Stimulated activated CD8-positive, alpha-beta memory T cell treated with anti-CD3 and anti-CD28 coated beads, Interleukin-4, amount 100 ng/mL, for 1 hour (primary cell): ENCODE results near the gene SLC1A3.

Experiments
- DNase-seq, 2 donors: peaks; one replicate each; pipeline ENCODE4 v3.0.0-alpha.2; 2020; ENCODE audit warnings: low read depth in 2 of 2, low spot score in 1 of 2

The SLC1A3 gene

DNA sequence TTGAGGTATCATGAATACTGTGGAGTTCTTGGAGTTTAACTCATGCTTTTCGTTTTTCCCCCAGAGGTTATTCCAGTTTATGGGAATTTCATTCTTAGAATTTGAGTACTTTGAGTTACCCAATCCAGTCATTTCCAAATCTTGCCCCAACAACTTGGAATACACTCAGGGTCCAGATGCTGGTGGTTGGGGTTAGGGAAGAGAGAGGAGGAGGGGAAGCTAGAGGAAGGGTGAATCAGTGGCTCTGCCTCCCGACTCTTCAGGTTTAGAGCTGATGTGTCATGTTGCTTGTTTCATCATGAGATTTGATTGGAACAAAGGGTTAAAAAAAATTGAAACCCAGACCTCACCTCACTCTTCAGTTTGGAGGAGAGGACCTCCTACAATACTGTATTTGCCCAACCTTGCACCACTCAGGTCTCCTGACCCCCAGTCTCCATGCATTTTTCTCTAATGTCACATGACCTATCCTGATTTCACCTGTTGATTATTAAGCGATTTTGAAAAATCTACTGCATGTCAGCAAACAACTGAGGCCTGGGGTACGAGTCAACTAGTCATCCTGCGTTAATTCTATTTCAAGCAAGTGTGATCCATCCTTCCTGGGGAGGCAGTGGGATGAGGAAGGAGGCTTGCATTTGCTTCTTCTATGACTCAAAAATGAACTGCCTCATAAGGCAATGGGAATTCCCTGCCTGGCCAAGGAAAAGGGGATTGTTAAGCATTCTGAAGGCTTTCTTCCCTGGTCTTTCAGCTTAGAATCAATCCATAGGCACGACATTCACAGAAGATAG is 6.2 kb upstream of the SLC1A3 start:
- DNase-seq = no peak

- DNase-seq = no peak
Measured at GRCh38 chr5:36600917-36601527, 5.4 kb upstream of the SLC1A3 start.

DNA sequence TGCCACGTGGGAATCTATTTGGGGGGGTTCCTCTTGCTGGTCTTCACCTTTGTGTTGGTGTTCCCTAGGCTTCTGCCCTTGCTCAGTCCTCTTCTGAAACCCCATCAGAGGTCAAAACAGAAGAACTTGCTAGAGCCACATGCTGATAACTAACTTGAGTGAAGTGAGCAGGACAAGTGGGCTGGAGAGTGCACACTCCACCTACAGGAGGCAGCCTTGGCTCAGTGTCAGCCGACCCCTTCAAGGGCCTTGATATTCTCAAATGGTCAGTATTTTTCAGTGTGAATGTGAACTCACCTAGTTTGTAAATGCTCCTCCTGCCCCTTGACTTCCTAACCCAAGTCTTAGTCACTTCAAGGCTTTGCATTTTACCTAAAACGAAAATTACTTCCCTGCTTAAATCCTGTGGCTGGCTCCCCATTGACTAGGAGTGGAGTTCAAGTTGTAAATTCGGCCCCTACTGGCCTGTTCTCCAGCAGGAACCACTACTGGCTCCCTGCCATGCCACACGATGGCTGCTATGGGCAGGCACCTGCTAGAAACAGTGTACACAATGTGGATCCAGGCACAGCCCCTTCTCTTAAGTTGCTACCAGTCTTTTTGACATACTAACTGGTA is 3.6 kb upstream of the SLC1A3 start:
- no peak for DNase-seq

DNA sequence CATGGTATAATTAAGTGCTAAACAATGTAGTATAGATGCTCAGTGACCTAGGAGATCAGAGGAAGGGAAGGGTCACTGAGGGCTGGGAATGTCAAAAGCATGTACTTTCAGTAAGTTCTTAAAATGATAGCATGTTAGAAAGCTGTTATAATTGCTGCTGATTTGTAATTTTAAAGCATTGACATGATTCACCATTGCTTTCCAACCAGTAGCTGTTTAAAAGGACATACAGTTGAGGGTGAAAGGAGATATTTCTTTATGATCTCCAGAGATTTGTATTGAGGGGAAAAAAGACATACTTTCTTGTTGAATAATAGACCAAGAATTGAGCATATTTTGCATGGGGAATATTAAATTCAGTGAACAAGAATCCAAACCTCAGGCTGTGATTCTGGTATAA is 1.2 kb upstream of the SLC1A3 start:
- DNase-seq = no peak

- DNase-seq = no peak
Measured at GRCh38 chr5:36606036-36606427, 374 bp upstream of the SLC1A3 start.

DNA sequence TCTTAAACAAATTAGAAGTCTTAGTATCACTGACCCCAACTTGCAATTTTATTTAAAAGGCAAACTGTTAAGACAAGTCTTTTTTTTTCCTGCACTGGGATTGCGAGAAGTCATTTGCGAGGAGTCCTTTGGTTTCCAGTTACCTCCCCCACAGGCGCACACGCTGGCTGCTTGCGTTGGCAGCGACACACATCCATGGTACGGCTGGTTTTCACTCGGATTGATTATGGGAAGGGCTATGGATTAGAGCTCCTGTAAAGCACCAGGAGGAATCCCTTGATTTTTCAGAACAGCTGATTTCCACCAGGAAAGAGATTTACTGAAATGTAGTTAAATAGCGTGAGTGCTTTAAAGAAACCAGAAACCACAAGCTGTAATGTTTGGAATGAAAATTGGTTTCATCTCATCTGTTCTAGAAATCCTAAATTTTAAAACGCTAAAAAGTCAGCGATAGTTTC is 737 bp downstream of the SLC1A3 start:
- DNase-seq = no peak

DNA sequence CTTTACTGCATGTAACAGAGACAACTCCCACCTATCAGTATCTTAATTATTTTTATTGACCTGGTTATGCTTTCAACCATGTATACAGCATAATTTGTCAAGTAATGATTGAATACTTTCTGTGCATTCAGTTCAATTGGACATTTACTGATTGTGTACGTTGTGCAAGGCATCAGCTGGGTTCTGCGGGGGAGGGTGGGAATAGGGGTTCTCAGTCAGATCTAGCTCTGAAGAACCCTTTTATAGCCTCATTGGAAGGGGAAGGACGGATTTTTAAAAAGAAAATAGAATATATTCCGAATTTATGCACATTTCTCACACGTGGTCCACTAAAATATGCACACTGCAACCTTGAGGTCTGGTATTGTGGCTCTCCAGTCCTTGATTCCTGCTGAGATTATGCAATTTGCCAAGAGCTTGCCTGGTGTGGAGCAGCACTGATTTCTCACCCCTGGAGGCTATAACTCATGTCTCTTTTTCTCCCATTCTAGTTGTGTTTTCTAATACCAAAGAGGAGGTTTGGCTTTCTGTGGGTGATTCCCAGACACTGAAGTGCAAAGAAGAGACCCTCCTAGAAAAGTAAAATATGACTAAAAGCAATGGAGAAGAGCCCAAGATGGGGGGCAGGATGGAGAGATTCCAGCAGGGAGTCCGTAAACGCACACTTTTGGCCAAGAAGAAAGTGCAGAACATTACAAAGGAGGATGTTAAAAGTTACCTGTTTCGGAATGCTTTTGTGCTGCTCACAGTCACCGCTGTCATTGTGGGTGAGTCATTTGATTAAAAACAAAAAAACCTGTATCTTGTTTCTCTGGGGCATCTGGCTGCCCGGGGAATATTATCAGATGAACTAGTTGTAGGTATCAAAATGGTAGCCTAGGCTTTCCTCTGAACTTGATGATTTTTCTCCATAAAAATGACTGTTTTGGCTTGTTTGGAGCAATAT is 1.7 kb downstream of the SLC1A3 start:
- DNase-seq = no peak

GRCh38 chr5:36610621-36611020 is 4.2 kb downstream of the SLC1A3 start:
- no peak for DNase-seq

DNA sequence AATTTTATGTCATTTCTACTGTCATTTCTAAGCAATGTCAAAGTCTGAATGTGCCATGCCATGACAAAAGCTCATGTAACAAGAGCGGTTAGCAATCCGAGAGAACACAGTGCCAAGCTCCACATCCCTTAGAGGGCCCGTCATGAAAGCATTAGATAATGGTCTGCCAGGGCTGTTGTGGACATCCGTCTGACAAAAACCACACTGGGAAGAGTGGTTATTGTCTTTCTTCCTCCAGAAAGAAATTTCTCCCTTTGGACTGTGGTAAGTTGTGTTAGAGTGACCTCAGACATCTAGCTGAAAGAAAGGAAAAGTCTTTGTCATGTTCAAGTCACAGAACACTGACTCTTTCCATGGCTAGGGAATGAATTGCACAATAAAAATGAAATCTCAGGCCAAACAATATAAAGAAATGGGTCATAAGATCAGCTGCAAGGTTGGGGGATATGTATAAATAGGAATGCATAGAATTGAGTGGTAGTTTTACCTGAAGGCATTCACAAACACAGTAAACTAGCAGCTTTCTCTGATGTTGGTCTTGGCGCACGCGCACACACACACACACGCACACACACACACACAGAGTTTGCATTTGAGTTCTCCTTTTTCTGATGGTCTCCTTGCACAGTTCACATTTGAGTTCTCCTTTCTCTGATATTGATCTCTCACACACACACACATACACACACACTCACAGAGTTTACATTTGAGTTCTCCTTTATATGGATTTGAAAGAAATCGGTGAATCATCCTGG is 5.3 kb downstream of the SLC1A3 start:
- no peak for DNase-seq

DNA sequence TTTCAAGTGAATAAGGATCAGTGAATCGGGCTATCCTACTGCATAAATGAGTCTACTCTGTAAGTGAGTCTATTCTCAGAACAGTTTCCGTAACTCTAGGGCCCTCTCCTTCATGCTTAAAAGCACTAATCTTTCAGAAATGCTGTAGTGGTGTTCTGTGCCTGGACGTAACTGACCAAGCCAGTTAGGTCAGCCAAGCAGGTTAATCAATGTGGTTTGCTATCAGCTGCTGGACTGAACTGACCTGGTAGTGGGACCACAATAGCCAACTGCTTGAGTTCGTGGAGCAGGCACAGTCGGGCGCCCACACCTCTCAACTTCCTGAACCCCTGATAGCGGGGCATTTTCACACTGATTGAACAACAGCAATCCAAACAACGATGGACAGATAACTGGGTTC is 6.8 kb downstream of the SLC1A3 start:
- DNase-seq = no peak

DNA sequence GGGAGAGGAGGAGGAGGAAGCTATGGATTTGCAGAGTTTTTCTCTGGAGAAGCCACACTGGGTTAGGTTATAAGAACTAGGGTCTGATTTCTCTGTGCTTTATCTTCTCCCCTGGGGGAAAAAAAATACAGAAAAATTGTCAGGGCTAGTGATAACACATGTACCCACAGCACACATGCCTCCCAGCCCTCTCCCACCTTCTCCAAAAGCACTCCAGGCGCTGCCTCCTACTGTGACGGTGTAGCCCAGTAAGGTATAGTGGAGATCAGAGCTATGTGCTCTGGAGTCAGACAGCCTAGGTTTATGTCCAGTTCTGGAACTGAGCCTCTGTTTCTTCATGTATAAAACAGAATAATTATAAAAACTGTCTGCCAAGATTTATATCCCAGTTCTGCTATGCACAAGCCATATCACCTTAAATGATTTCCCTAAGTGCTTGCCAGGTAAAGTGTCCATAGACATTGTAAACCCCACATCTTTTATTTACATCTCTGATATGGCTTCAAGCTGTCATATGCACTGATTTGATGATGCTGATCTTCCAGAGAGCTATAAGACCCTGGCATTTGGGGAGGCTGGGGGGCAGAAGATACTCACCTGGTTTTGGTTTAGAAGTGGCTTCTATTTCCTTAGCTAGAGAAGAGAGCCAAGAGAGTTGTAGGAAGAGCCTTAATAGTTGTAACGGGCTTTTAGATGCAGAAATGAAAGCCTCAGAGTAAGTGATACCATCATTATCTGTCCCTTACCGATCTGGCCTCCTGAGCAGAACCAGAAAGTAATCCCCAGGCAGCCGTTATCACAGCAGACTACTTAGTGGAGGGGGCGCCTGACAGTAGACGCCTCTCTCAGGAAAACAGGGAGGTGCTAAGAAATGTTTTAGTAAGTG is 7.6 kb downstream of the SLC1A3 start:
- DNase-seq = no peak

GRCh38 chr5:36614657-36615308 is 8.4 kb downstream of the SLC1A3 start:
- DNase-seq = no peak

DNA sequence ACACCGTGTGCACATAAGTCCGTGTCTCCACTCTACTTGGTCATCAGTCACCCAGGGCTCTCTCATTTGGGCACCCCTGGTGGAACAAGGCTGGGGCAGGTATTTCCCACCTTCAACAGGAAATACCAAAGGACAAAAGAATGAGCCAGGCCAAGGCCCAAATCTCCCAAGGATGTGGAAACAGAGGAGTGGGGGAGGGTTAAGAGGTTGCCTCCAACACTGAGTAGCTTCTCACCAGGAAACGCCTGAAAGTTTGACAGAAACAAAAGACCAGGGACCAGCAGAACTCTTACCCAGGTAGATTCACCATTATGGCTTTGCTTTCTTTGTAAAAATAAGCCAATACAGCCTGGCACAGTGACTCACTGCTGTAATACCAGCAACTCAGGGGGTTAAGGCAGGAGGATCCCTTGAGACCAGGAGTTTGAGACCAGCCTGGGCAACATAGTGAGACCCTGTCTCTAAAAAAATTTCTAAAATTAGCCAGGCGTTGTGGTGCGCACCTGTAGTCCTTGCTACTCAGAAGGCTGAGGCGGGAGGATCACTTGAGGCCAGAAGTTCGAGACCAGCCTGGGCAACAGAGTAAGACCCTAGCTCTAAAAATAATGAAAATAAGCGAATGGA is 12.7 kb downstream of the SLC1A3 start:
- no peak for DNase-seq

- DNase-seq = no peak
Measured at GRCh38 chr5:36621985-36622384, 15.6 kb downstream of the SLC1A3 start.

- no peak for DNase-seq
Measured at GRCh38 chr5:36623832-36624231, 17.4 kb downstream of the SLC1A3 start.

- no peak for DNase-seq
Measured at GRCh38 chr5:36624277-36624676, 17.9 kb downstream of the SLC1A3 start.

- DNase-seq = no peak
Measured at GRCh38 chr5:36628695-36629094, 22.3 kb downstream of the SLC1A3 start.

GRCh38 chr5:36629729-36630128 is 23.3 kb downstream of the SLC1A3 start:
- no peak for DNase-seq
